Suppressor macrophage treated with lipopolysaccharide for 1 hour (primary cell): Measurements from ENCODE around the gene CCL28.
"Not testable (repeated sequence)": the region's sequence is repeated elsewhere in the genome, so short reads cannot be mapped to it uniquely, and the experiment has no call there.

Source experiments
- DNase-seq, 3 donors: peaks; one replicate each; pipeline ENCODE4 v3.0.0-alpha.2; 2020 to 2022

The CCL28 gene

GRCh38 chr5:43412156-43412555, at the start of gene CCL28:
Gene CCL28, minus strand, starts transcription at chr5:43412391. Its CDS starts 75 bp downstream, at chr5:43412316.
- DNase-seq = no peak

- no peak for DNase-seq
Observed at GRCh38 chr5:43461066-43461465, 48.9 kb upstream of the CCL28 start.

GRCh38 chr5:43456556-43456955, 44.4 kb upstream of the CCL28 start:
- DNase-seq = no peak

- DNase-seq = not testable (repeated sequence)
Observed at GRCh38 chr5:43441575-43441974, 29.4 kb upstream of the CCL28 start.

GRCh38 chr5:43437062-43437660, 25.0 kb upstream of the CCL28 start:
- DNase-seq = no peak

GRCh38 chr5:43433382-43433781, 21.2 kb upstream of the CCL28 start:
- DNase-seq = no peak

GRCh38 chr5:43432486-43433375, 20.5 kb upstream of the CCL28 start:
- DNase-seq = peak in 2 of 3 donors; percentile 9 to 14

- no peak for DNase-seq
Observed at GRCh38 chr5:43429706-43430105, 17.5 kb upstream of the CCL28 start.

GRCh38 chr5:43429016-43429415, 16.8 kb upstream of the CCL28 start:
- DNase-seq = no peak

GRCh38 chr5:43427306-43427705, 15.1 kb upstream of the CCL28 start:
- DNase-seq = no peak

GRCh38 chr5:43425983-43426382, 13.8 kb upstream of the CCL28 start:
- peak in 1 of 3 donors; percentile 3 for DNase-seq

GRCh38 chr5:43423086-43423485, 10.9 kb upstream of the CCL28 start:
- DNase-seq = not testable (repeated sequence)

GRCh38 chr5:43422143-43422542, 10.0 kb upstream of the CCL28 start:
- DNase-seq = no peak

- DNase-seq = no peak
Observed at GRCh38 chr5:43421450-43422133, 9.4 kb upstream of the CCL28 start.

GRCh38 chr5:43420241-43420640, 8.1 kb upstream of the CCL28 start:
- no peak for DNase-seq

- no peak for DNase-seq
Observed at GRCh38 chr5:43418561-43418960, 6.4 kb upstream of the CCL28 start.

GRCh38 chr5:43416803-43417394, 4.7 kb upstream of the CCL28 start:
- no peak for DNase-seq

- no peak for DNase-seq
Observed at GRCh38 chr5:43415935-43416802, 4.0 kb upstream of the CCL28 start.

GRCh38 chr5:43413966-43414365, 1.8 kb upstream of the CCL28 start:
- DNase-seq = no peak

GRCh38 chr5:43412644-43413043, 453 bp upstream of the CCL28 start:
- DNase-seq = peak in 1 of 3 donors; percentile 5

- DNase-seq = no peak
Observed at GRCh38 chr5:43411495-43411894, 696 bp downstream of the CCL28 start.

- no peak for DNase-seq
Observed at GRCh38 chr5:43410414-43410813, 1.8 kb downstream of the CCL28 start.
